Esophagus muscularis mucosa (tissue), 4 donors: ENCODE data around the gene EHBP1. TPM values are rescaled to one million over a fixed set of nuclear protein-coding genes. Genes with fewer than 3 reads are reported as not detected.

Source experiments
- DNase-seq: peaks from one replicate; pipeline ENCODE4 v3.0.0-alpha.2; 2017; ENCODE audit errors: extremely low spot score
- H3K27ac ChIP-seq, 4 donors: fragments of 200-600 bp; sonication (generic); replicated peaks in 1 of 4; 1 replicate in 3 of 4; 2 replicates in 1 of 4; pipeline ENCODE4 v1.5.1; 2016 to 2019; ENCODE audit warnings: mild to moderate bottlenecking in 1 of 4
- H3K27me3 ChIP-seq, 4 donors: fragments of 200-600 bp; sonication (generic); one replicate each; pipeline versions ENCODE4 v1.5.1 to v1.6.0; 2016 to 2019
- H3K36me3 ChIP-seq, 4 donors: fragments of 200-600 bp; sonication (generic); one replicate each; pipeline ENCODE4 v1.5.1; 2016 to 2019
- H3K4me1 ChIP-seq, 4 donors: fragments of 200-600 bp; sonication (generic); one replicate each; pipeline ENCODE4 v1.5.1; 2016 to 2019
- H3K4me3 ChIP-seq, 4 donors: fragments of 200-600 bp; sonication (generic); 1 replicate in 2 of 4; 2 replicates in 2 of 4; pipeline ENCODE4 v1.5.1; 2016 to 2019; ENCODE audit warnings: mild to moderate bottlenecking in 4 of 4, moderate library complexity in 1 of 4
- H3K9me3 ChIP-seq, 4 donors: fragments of 200-600 bp; sonication (generic); 1 replicate in 3 of 4; 2 replicates in 1 of 4; pipeline ENCODE4 v1.5.1; 2016 to 2019
- CTCF ChIP-seq, 3 experiments: fragments of 200-600 bp in 2 of 3; fragments of 450-650 bp in 1 of 3; sonication (generic) in 2 of 3; IDR thresholded peaks; one replicate each; pipeline ENCODE4 v1.5.1; 2017 to 2019; ENCODE audit warnings: antibody characterized with exemption in 3 of 3, mild to moderate bottlenecking in 2 of 3, moderate library complexity in 1 of 3
- EP300 ChIP-seq: sonication (generic); formaldehyde crosslinking; IDR thresholded peaks from one replicate; pipeline ENCODE4 v1.6.1; 2017; ENCODE audit warnings: antibody characterized with exemption
- POLR2A ChIP-seq: fragments of 450-650 bp; IDR thresholded peaks from one replicate; pipeline ENCODE4 v1.6.1; 2017; ENCODE audit warnings: antibody characterized with exemption, moderate library complexity, mild to moderate bottlenecking, low read depth
- POLR2AphosphoS5 ChIP-seq, 2 donors: sonication (generic); formaldehyde crosslinking; IDR thresholded peaks; one replicate each; pipeline ENCODE4 v1.6.1; 2017; ENCODE audit warnings: antibody characterized with exemption in 2 of 2
- WGBS: methylation state at CpG from one replicate; pipeline ENCODE4 v1.1.5; 2018; 5-methylcytosine and 5-hydroxymethylcytosine counted together
- intact Hi-C: fragments of 100-400 bp; cut with DNase I; formaldehyde crosslinking; loops from one replicate; pipeline ENCODE4 v1.15.1; 2023
- total RNA-seq, 4 donors: library from RNA; depleted of rRNA; stranded (reverse); fragments of >200 nt; gene quantifications; one replicate each; pipeline versions ENCODE4 v1.1.0 to v1.2.1, GENCODE V29; 2016

EHBP1 gene
- total RNA-seq, 4 donors from 2014 or later, result 103 to 199 (median 151) TPM

DNA sequence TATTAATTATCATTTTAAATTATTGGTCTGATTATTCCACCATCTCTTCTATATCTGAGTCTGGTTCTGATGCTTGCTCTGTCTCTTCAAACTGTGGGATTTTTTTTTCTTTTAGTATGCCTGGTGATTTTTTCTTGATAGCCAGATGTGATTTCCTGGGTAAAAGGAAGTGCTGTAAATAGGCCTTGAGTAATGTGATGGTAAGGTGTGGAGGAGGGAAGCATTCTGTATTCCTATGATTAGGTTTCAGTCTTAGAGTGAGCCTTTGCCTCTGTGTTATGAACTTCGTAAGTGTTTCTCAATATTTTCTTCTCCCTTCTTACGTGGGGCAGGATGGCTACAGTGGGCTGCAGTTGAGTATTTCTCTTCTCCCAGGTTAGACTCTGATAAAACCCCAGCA is 103.0 kb downstream of the EHBP1 start:
- no peak overlapping the region for H3K4me3 ChIP-seq
- intact Hi-C loops, result no loop called here
- DNase-seq, result no peak
- WGBS, result 100% methylated on average over 2 of the region's 2 CpGs
- no peak overlapping the region for H3K27ac ChIP-seq
- peaks cover 0 to 17% (median 8%) of the 10 kb centered on the region in 4 donors for H3K4me1 ChIP-seq
- peaks cover 0 to 3% (median 0%) of the 10 kb centered on the region in 4 donors for H3K9me3 ChIP-seq
- peaks cover 0 to 17% (median 0%) of the 10 kb centered on the region in 4 donors for H3K36me3 ChIP-seq
- H3K27me3 ChIP-seq, result no peaks in the 10 kb centered on the region
- TF ChIP-seq CTCF (IDR thresholded peaks at IDR 0.05), result no peak
- no peak for TF ChIP-seq POLR2A
- TF ChIP-seq POLR2AphosphoS5 (IDR thresholded peaks at IDR 0.05), result no peak
- no peak for TF ChIP-seq EP300

DNA sequence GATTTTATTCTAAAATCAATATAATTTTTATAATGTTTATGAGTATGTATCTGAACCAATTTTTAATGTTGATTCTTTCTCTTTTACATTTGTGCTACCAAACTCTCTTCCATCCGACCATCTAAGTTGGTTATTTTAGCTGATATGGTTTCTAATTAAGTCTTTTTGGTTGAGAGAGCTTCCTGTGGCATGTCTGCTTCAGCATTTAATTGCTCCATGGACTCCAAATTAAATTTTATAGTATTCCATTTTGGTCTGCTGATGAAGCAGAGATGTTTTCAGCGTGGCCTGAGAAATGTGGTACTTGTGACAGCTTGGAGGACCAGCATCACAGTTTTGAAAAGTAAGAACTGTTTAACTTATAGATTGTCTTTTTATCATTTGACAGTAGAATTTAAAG is 105.6 kb downstream of the EHBP1 start:
- H3K27ac ChIP-seq, result no peak overlapping the region
- H3K4me3 ChIP-seq, result no peak overlapping the region
- DNase-seq, result no peak
- no peaks in the 10 kb centered on the region for H3K27me3 ChIP-seq
- TF ChIP-seq POLR2AphosphoS5 (IDR thresholded peaks at IDR 0.05), result no peak
- no peak for TF ChIP-seq POLR2A
- no peak for TF ChIP-seq CTCF (IDR thresholded peaks at IDR 0.05)
- TF ChIP-seq EP300, result no peak
- H3K36me3 ChIP-seq, result peaks cover 0 to 9% (median 0%) of the 10 kb centered on the region in 4 donors
- peaks cover 0 to 30% (median 15%) of the 10 kb centered on the region in 4 donors for H3K4me1 ChIP-seq
- intact Hi-C loops, result no loop called here
- 90% methylated on average over 2 of the region's 2 CpGs for WGBS
- peaks cover 0 to 3% (median 0%) of the 10 kb centered on the region in 4 donors for H3K9me3 ChIP-seq

GRCh38 chr2:62811972-62812371 is 106.5 kb downstream of the EHBP1 start:
- Histone ChIP-seq H3K9me3 (peaks cover 0 to 3% (median 0%) of the 10 kb centered on the region in 4 donors), H3K27me3 (no peaks in the 10 kb centered on the region), H3K36me3 (peaks cover 0 to 4% (median 0%) of the 10 kb centered on the region in 4 donors), H3K4me3 (no peak overlapping the region), H3K27ac (no peak overlapping the region), H3K4me1 (peaks cover 0 to 30% (median 15%) of the 10 kb centered on the region in 4 donors)
- WGBS, result 95% methylated on average over 2 of the region's 2 CpGs
- intact Hi-C loops, result no loop called here
- no peak for DNase-seq
- no peak for TF ChIP-seq CTCF (IDR thresholded peaks at IDR 0.05)
- TF ChIP-seq POLR2AphosphoS5 (IDR thresholded peaks at IDR 0.05), result no peak
- no peak for TF ChIP-seq EP300
- TF ChIP-seq POLR2A, result no peak

- Histone ChIP-seq H3K4me1 (peaks cover 0 to 32% (median 15%) of the 10 kb centered on the region in 4 donors), H3K36me3 (no peaks in the 10 kb centered on the region), H3K9me3 (no peaks in the 10 kb centered on the region), H3K27me3 (no peaks in the 10 kb centered on the region), H3K27ac (no peak overlapping the region), H3K4me3 (no peak overlapping the region)
- intact Hi-C loops, result no loop called here
- TF ChIP-seq EP300 (no peak), CTCF (IDR thresholded peaks at IDR 0.05) (no peak), POLR2AphosphoS5 (IDR thresholded peaks at IDR 0.05) (no peak), POLR2A (no peak)
- DNase-seq, result no peak
- 82% methylated on average over 6 of the region's 6 CpGs for WGBS
Observed at GRCh38 chr2:62812921-62813825, 107.7 kb downstream of the EHBP1 start.
